GM12874 (cell line): ENCODE data around the gene STAM.

Source experiments
- CTCF ChIP-seq: IDR thresholded peaks from 2 replicates; pipeline ENCODE4 v1.5.1; 2011; ENCODE audit warnings: low read depth, mild to moderate bottlenecking, control low read depth, low read length, moderate library complexity; ENCODE audit not compliant: insufficient read depth

STAM gene

GRCh38 chr10:17649052-17649451 is 5.1 kb downstream of the STAM start:
- no peak for TF ChIP-seq CTCF

GRCh38 chr10:17649836-17650235 is 5.9 kb downstream of the STAM start:
- TF ChIP-seq CTCF, result no peak

GRCh38 chr10:17650416-17650815 is 6.5 kb downstream of the STAM start:
- TF ChIP-seq CTCF, result no peak

- TF ChIP-seq CTCF, result no peak
Measured at GRCh38 chr10:17651896-17652295, 7.9 kb downstream of the STAM start.

- TF ChIP-seq CTCF, result no peak
Measured at GRCh38 chr10:17652585-17652984, 8.6 kb downstream of the STAM start.

GRCh38 chr10:17655009-17655408 is 11.1 kb downstream of the STAM start:
- no peak for TF ChIP-seq CTCF

- no peak for TF ChIP-seq CTCF
Measured at GRCh38 chr10:17655567-17656146, 11.7 kb downstream of the STAM start.
